H7 (cell line): ENCODE measurements around the gene C1QA. TPM values are rescaled to one million over a fixed set of nuclear protein-coding genes. Genes with fewer than 3 reads are reported as not detected.
A peak's percentile ranks its signal among the peaks of the same experiment; 100 is the strongest.
"Not testable (repeated sequence)": the region's sequence is repeated elsewhere in the genome, so short reads cannot be mapped to it uniquely, and the experiment has no call there.

Source experiments
- DNase-seq: peaks from one replicate; pipeline ENCODE4 v3.0.0; 2012
- H3K27me3 ChIP-seq: 2 replicates; pipeline ENCODE4 v1.6.0; 2011; ENCODE audit warnings: mild to moderate bottlenecking, low read length; ENCODE audit not compliant: control insufficient read depth, insufficient read depth
- H3K36me3 ChIP-seq: replicated peaks from 2 replicates; pipeline ENCODE4 v1.5.1; 2011; ENCODE audit warnings: low read length; ENCODE audit not compliant: control insufficient read depth, insufficient read depth
- H3K4me3 ChIP-seq: 2 replicates; pipeline ENCODE4 v1.5.1; 2011; ENCODE audit warnings: low read depth, mild to moderate bottlenecking, control low read depth, low read length, moderate library complexity; ENCODE audit not compliant: insufficient read depth
- total RNA-seq: library from RNA; depleted of rRNA; stranded (reverse); fragments of >200 nt; shearing (Covaris generic); gene quantifications from 2 replicates; pipeline ENCODE4 v1.2.3, GENCODE V29; 2014

C1QA gene
- total RNA-seq, 1 experiment from 2014 or later: not detected

DNA sequence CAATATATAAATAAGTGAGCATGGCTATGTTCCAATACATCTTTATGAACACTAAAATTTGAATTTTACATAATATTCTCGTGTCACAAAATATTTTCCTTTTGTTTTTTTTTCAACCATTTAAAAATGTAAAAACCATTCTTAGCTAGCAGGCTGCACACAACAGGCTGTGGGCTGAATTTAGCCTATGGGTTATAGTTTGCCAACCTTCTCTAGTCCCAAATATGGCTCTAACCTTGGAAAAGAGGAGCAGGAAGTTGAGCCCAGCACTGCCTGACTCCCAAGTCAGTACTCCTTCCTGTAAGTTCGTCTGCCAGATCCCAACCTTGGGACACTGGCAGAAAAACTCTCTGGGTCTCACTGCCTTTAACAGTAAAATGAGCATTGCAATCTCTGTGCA lies 30.0 kb downstream of the C1QA start:
- DNase-seq: no peak
- Histone ChIP-seq H3K27me3 (no peaks in the 10 kb centered on the region), H3K36me3 (no peaks in the 10 kb centered on the region), H3K4me3 (no peak overlapping the region)

GRCh38 chr1:22668840-22669239 lies 32.4 kb downstream of the C1QA start:
- not testable (repeated sequence) for H3K27me3 ChIP-seq, DNase-seq, H3K36me3 ChIP-seq, H3K4me3 ChIP-seq

DNA sequence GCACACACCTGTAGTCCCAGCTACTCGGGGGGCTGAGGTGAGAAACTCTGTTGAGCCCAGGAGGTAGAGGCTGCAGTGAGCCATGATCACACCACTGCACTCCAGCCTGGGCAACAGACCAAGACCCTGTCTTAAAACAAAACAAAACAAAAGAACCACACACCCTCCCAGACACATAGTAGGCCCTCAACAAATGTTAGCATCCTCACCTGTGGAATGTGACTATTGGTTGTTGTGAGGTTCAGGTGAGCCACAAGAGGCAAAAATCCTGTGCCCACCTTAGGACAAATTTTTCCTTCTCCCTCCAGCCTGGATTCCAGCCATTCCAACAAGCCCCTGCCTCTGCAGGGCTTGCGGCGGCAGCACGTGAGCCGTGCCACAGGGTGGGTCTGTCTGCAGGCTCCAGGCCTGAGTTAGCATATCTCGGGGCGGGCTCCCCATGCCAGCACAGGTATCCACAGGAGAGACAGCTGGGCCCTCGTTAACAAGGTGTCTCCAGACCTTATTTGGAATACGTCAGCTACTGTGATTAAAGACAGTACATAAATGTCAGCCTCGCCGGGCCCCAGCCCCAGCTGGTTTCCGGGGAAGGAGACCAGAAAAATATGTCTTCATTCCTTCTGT lies 34.0 kb downstream of the C1QA start:
- H3K27me3 ChIP-seq: no peaks in the 10 kb centered on the region
- H3K36me3 ChIP-seq: no peaks in the 10 kb centered on the region
- no peak overlapping the region for H3K4me3 ChIP-seq
- no peak for DNase-seq

GRCh38 chr1:22671999-22672398 lies 35.6 kb downstream of the C1QA start:
- Histone ChIP-seq H3K36me3 (no peaks in the 10 kb centered on the region), H3K27me3 (no peaks in the 10 kb centered on the region), H3K4me3 (no peak overlapping the region)
- no peak for DNase-seq

- Histone ChIP-seq H3K4me3 (no peak overlapping the region), H3K36me3 (no peaks in the 10 kb centered on the region), H3K27me3 (no peaks in the 10 kb centered on the region)
- peak; percentile 95 for DNase-seq
Measured at GRCh38 chr1:22673486-22674409, 37.3 kb downstream of the C1QA start.

DNA sequence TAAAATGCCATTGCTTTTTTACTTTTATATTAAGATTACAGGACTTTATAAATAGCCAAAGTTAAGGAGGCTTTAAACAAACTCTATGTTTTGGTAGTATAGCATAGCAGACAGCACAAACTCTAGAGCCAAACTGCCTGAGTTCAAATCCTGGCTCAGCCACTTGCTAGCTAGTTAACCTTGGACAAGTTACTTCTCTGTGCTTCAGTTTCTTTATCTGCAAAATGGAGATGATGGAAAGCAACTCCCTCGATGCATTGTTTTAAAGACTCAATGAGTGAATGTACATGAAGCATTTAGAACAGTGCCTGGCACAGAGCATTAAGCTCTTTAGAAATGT lies 38.0 kb downstream of the C1QA start:
- Histone ChIP-seq H3K27me3 (no peaks in the 10 kb centered on the region), H3K36me3 (no peaks in the 10 kb centered on the region), H3K4me3 (no peak overlapping the region)
- DNase-seq: no peak

DNA sequence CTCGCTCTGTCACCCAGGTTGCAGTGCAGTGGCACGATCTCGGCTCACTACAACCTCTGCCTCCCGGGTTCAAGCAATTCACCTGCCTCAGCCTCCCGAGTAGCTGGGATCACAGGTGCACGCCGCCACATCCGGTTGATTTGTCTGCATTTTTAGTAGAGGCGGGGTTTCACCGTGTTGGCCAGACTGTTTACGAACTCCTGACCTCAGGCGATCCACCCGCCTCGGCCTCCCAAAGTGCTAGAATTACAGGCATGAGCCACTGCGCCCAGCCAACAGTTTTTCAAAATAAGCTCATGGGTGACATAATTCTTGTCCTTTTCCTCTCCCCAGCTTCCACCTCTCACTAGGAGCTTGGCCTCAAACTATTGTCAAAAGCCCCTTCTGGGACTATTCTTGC lies 39.7 kb downstream of the C1QA start:
- not testable (repeated sequence) for H3K36me3 ChIP-seq, DNase-seq, H3K27me3 ChIP-seq, H3K4me3 ChIP-seq

- Histone ChIP-seq H3K27me3 (no peaks in the 10 kb centered on the region), H3K4me3 (no peak overlapping the region), H3K36me3 (no peaks in the 10 kb centered on the region)
- peak; percentile 68 for DNase-seq
Measured at GRCh38 chr1:22676916-22677583, 40.6 kb downstream of the C1QA start.

DNA sequence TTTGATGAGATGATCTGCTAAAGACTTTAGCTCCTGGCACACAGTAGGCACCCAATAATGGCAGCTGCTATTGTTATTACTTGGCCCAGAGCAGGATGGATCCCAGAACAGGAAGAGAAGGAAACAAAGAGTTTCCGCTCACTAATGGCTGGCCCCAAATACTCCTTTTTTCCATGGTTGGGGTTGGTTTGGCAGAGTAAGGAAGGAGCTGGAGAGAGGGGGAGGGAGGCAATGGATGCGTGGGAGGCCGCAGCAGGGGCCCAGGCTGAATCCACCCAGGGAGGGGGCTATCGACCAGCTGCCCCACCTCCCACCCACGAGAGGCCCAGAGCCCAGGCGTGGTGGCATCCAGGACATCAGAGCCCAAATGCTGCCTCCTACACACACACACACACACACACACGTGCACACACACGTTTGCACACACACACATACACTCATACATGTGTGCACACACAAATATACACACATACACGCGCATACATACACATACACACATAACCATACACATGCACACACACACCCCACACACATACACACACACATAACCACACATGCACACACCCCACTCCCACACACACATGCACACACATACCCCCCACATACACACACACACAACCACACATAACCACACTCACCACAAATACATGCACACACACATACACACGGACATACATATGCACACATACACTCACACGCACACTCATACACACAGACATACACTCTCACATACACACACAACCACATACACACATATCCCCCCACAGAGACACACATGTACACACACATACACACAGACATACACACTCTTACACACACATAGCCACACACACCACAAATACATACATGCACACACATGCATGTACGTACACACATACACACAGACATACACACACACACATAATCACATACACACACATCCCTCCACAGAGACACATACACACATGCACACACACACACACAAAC lies 41.8 kb downstream of the C1QA start:
- Histone ChIP-seq H3K27me3 (no peaks in the 10 kb centered on the region), H3K36me3 (no peaks in the 10 kb centered on the region), H3K4me3 (no peak overlapping the region)
- no peak for DNase-seq

DNA sequence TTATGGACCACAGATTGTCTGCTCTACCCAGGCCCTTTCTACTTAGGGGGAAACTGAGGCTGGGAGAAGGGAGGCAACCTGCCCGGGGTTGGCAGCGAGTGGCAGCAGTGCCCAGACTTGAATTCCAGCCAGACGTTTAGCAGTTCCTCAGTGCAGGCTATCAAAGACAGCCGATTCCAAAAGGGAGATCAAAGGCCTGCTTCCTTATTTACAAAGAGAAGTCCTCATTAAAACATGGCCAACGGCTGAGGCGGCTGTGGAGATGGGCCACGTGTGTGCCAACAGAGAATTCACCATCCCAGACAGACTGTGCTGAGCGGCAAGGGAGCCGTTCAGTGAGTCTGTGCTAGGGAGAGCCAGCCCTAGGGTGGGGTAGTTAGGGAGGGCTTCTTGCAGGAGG lies 44.3 kb downstream of the C1QA start:
- Histone ChIP-seq H3K36me3 (no peaks in the 10 kb centered on the region), H3K4me3 (no peak overlapping the region), H3K27me3 (no peaks in the 10 kb centered on the region)
- no peak for DNase-seq

DNA sequence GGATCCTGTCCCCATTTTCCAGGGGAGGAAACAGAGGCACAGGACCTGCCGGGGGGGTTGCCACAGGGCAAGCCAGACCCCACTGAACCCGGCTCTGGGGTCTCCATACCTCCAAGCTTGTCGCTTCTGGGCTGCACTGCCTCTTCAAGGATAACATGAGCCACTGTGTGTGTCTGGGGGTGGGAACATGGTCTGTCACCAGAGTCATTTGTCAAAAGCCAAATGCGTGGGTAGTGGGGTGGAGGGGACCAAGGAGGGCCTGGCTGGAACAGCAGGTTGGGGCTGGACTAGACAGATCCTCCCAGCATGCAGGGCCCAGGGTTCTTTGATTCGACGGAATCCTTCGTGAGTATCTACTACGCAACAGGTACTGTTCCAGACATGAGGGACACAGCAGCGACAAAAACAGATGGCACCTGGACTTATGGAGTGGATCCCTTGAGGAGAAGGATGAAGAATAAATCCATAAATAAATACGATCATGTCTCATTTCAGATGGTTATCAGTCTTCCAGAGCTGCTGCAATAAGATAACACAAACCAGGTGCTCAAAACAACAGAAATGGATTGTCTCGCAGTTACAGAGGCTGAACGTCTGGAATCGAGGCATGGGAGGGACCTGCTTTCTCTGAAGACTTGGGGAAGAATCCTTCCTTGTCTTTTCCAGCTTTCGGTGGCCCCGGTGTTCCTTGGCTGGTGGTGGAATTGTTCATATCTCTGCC lies 45.3 kb downstream of the C1QA start:
- no peak for DNase-seq
- Histone ChIP-seq H3K27me3 (no peaks in the 10 kb centered on the region), H3K36me3 (no peaks in the 10 kb centered on the region), H3K4me3 (no peak overlapping the region)

GRCh38 chr1:22683547-22683946 lies 47.1 kb downstream of the C1QA start:
- Histone ChIP-seq H3K27me3 (no peaks in the 10 kb centered on the region), H3K36me3 (no peaks in the 10 kb centered on the region), H3K4me3 (no peak overlapping the region)
- DNase-seq: no peak

DNA sequence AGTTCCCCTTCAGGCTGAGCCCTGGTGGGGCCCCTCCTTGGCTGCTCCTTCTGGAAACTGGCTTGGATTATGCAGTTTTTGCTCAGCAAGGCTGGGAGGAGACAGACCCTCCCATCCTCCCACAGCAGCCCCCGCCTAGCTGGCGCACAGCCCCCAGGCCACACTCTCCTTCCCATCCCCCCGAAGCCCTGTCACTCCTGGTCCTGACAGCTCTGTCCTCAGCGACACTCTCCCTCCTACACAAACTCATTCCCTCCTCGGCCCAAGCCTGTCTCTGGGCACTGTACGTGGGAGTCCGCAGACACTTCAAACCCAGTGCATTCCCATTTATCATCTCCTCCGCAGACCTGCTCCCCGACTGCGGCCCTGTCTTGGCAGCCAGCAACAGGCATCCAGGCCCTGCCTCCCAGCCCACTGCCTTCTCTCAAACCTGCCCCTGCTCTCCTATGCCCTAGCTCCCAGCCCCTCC lies 49.2 kb downstream of the C1QA start:
- DNase-seq: no peak
- Histone ChIP-seq H3K36me3 (no peaks in the 10 kb centered on the region), H3K27me3 (no peaks in the 10 kb centered on the region), H3K4me3 (no peak overlapping the region)
